ENCODE data around the gene C5.
"Not testable (repeated sequence)": the region's sequence is repeated elsewhere in the genome, so short reads cannot be mapped to it uniquely, and the experiment has no call there.

C5 gene

GRCh38 chr9:120977321-120977720 is 72.8 kb downstream of the C5 start:
- no peak for DNase-seq

GRCh38 chr9:120974921-120975320 is 75.2 kb downstream of the C5 start:
- DNase-seq: no peak

GRCh38 chr9:120974181-120974580 is 75.9 kb downstream of the C5 start:
- no peak for DNase-seq

GRCh38 chr9:120971938-120972337 is 78.1 kb downstream of the C5 start:
- DNase-seq: no peak

GRCh38 chr9:120971471-120971870 is 78.6 kb downstream of the C5 start:
- DNase-seq: not testable (repeated sequence)

- DNase-seq: no peak
Measured at GRCh38 chr9:120970244-120970643, 79.8 kb downstream of the C5 start.

GRCh38 chr9:120966013-120966369 is 84.1 kb downstream of the C5 start:
- no peak for DNase-seq

GRCh38 chr9:120965344-120966012 is 84.6 kb downstream of the C5 start:
- DNase-seq: no peak

- no peak for DNase-seq
Measured at GRCh38 chr9:120961936-120962335, 88.1 kb downstream of the C5 start.

- DNase-seq: no peak
Measured at GRCh38 chr9:120960001-120960400, 90.1 kb downstream of the C5 start.

- no peak for DNase-seq
Measured at GRCh38 chr9:120956862-120957261, 93.2 kb downstream of the C5 start.

GRCh38 chr9:120951960-120952618 is 98.0 kb downstream of the C5 start:
- no peak for DNase-seq

- no peak for DNase-seq
Measured at GRCh38 chr9:120950421-120951388, 99.4 kb downstream of the C5 start.

- no peak for DNase-seq
Measured at GRCh38 chr9:120949290-120949689, 100.8 kb downstream of the C5 start.

- no peak for DNase-seq
Measured at GRCh38 chr9:120948824-120949223, 101.3 kb downstream of the C5 start.

GRCh38 chr9:120947222-120947621 is 102.9 kb downstream of the C5 start:
- no peak for DNase-seq

GRCh38 chr9:120946259-120946658 is 103.8 kb downstream of the C5 start:
- no peak for DNase-seq

GRCh38 chr9:120944948-120945347 is 105.1 kb downstream of the C5 start:
- no peak for DNase-seq

- no peak for DNase-seq
Measured at GRCh38 chr9:120944434-120944843, 105.6 kb downstream of the C5 start.

GRCh38 chr9:120942186-120943001 is 107.7 kb downstream of the C5 start:
- DNase-seq: no peak

GRCh38 chr9:120941046-120941770 is 108.9 kb downstream of the C5 start:
- DNase-seq: no peak

GRCh38 chr9:120940573-120940972 is 109.5 kb downstream of the C5 start:
- no peak for DNase-seq
